GM21381 (cell line): ENCODE results near the gene FAM174B.

Experiments used
- ATAC-seq: cut with Tn5 transposase; IDR thresholded peaks from one replicate; pipeline ENCODE4 v1.9.1; 2021; ENCODE audit warnings: mild to moderate bottlenecking, moderate library complexity; ENCODE audit not compliant: unreplicated experiment

The FAM174B gene

GRCh38 chr15:92602267-92602593 is 53.3 kb downstream of the FAM174B start:
- no peak for ATAC-seq

- ATAC-seq = no peak
Measured at GRCh38 chr15:92601592-92602266, 53.8 kb downstream of the FAM174B start.

- no peak for ATAC-seq
Measured at GRCh38 chr15:92600856-92601255, 54.7 kb downstream of the FAM174B start.

GRCh38 chr15:92599394-92599970 is 56.1 kb downstream of the FAM174B start:
- ATAC-seq = no peak

- no peak for ATAC-seq
Measured at GRCh38 chr15:92597548-92597947, 58.0 kb downstream of the FAM174B start.

- ATAC-seq = no peak
Measured at GRCh38 chr15:92596623-92597022, 59.0 kb downstream of the FAM174B start.

GRCh38 chr15:92595506-92596381 is 59.8 kb downstream of the FAM174B start:
- no peak for ATAC-seq

- no peak for ATAC-seq
Measured at GRCh38 chr15:92591275-92591674, 64.3 kb downstream of the FAM174B start.

GRCh38 chr15:92586966-92587365 is 68.6 kb downstream of the FAM174B start:
- no peak for ATAC-seq

GRCh38 chr15:92586383-92586942 is 69.1 kb downstream of the FAM174B start:
- ATAC-seq = no peak

- no peak for ATAC-seq
Measured at GRCh38 chr15:92584105-92584504, 71.5 kb downstream of the FAM174B start.

- no peak for ATAC-seq
Measured at GRCh38 chr15:92583096-92584034, 72.2 kb downstream of the FAM174B start.

- ATAC-seq = no peak
Measured at GRCh38 chr15:92582206-92582605, 73.4 kb downstream of the FAM174B start.

- ATAC-seq = no peak
Measured at GRCh38 chr15:92580933-92581445, 74.6 kb downstream of the FAM174B start.

GRCh38 chr15:92580521-92580920 is 75.1 kb downstream of the FAM174B start:
- no peak for ATAC-seq

GRCh38 chr15:92579931-92580470 is 75.6 kb downstream of the FAM174B start:
- ATAC-seq = no peak

- ATAC-seq = no peak
Measured at GRCh38 chr15:92579486-92579885, 76.1 kb downstream of the FAM174B start.

GRCh38 chr15:92578096-92578835 is 77.3 kb downstream of the FAM174B start:
- no peak for ATAC-seq

GRCh38 chr15:92576597-92577200 is 78.9 kb downstream of the FAM174B start:
- no peak for ATAC-seq
